Adrenal gland (tissue), 5 donors: ENCODE results near the gene DOK1.

ENCODE experiments used
- CTCF ChIP-seq, 6 experiments: fragments of 450-650 bp in 4 of 6; fragments of 200-600 bp in 2 of 6; sonication (generic) in 1 of 6; IDR thresholded peaks; 1 replicate in 5 of 6; 2 replicates in 1 of 6; pipeline versions ENCODE4 v1.5.1 to v1.8.0; 2016 to 2021; ENCODE audit warnings: antibody characterized with exemption in 6 of 6, mild to moderate bottlenecking in 2 of 6, moderate library complexity in 1 of 6
- POLR2A ChIP-seq, 2 donors: fragments of 450-650 bp; IDR thresholded peaks; one replicate each; pipeline ENCODE4 v1.6.1; 2017; ENCODE audit warnings: antibody characterized with exemption in 2 of 2, mild to moderate bottlenecking in 2 of 2, moderate library complexity in 1 of 2
- donor health status: DM: no; HTN: no; CAD: no.

GRCh38 chr2:74597410-74597809, 42.9 kb downstream of the DOK1 start:
- TF ChIP-seq CTCF (IDR thresholded peaks at IDR 0.05) = no peak
- no peak for TF ChIP-seq POLR2A (IDR thresholded peaks at IDR 0.05)
